Suprapubic skin (tissue), 4 donors: ENCODE measurements around the gene ATP5F1B.

ENCODE experiments used
- POLR2A ChIP-seq, 2 donors: fragments of 450-650 bp; IDR thresholded peaks; one replicate each; pipeline ENCODE4 v1.6.1; 2017; ENCODE audit warnings: antibody characterized with exemption in 2 of 2, mild to moderate bottlenecking in 2 of 2, moderate library complexity in 2 of 2
- POLR2AphosphoS5 ChIP-seq, 3 donors: sonication (generic); formaldehyde crosslinking; IDR thresholded peaks; one replicate each; pipeline ENCODE4 v1.6.1; 2017; ENCODE audit warnings: antibody characterized with exemption in 3 of 3
- TF ChIP-seq, protein P1 (sequence below), 2 donors: fragments of 200-600 bp in 1 of 2; fragments of 450-650 bp in 1 of 2; sonication (generic) in 1 of 2; IDR thresholded peaks; one replicate each; pipeline ENCODE4 v1.5.1; 2016 to 2019; ENCODE audit warnings: antibody characterized with exemption in 2 of 2, mild to moderate bottlenecking in 1 of 2, moderate library complexity in 1 of 2

DNA sequence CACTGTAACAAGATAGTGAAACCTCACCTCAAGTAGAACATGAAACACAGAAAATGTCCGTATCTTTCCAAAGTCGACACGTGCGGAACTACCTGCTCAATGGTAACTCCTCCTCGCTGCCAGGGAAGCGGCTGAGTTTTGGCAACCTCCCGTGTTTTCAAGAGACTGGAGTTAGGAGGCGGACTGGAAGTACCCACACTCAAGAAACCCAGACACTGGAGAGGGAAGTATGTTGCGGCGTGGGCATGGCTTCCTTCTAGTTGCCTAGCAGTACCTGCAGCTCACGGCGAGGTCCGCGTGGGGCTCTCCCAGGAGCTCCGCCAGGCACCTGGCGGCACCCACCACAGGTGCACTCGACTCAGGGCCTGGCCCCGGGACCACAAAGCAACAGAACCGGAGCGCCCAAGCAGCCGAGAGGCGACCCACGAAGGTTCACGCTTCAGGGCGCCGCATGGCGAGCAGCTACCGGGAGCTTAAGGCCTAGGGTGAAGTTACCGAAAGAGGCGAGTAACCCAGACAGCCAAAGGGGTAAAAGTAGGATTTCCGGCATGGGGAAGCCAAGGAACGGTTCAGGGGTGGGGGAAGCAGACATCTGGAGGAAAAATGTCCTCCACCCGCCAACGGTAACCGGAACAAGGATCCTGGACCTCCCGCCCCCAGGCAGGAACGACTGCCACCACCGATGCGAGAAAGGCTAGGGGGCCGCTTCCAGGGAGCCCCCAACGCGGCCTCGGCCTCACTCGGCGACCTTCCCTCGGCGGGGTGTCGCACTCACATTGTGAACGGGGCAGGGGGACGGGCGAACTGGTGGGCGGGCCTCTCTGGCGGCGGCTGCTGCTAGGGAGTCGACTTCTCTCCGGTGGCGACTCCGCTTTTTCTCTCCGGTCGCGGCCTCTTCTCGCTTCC is 41.7 kb upstream of the ATP5F1B start:
- TF ChIP-seq, protein P1, sequence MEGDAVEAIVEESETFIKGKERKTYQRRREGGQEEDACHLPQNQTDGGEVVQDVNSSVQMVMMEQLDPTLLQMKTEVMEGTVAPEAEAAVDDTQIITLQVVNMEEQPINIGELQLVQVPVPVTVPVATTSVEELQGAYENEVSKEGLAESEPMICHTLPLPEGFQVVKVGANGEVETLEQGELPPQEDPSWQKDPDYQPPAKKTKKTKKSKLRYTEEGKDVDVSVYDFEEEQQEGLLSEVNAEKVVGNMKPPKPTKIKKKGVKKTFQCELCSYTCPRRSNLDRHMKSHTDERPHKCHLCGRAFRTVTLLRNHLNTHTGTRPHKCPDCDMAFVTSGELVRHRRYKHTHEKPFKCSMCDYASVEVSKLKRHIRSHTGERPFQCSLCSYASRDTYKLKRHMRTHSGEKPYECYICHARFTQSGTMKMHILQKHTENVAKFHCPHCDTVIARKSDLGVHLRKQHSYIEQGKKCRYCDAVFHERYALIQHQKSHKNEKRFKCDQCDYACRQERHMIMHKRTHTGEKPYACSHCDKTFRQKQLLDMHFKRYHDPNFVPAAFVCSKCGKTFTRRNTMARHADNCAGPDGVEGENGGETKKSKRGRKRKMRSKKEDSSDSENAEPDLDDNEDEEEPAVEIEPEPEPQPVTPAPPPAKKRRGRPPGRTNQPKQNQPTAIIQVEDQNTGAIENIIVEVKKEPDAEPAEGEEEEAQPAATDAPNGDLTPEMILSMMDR (IDR thresholded peaks at IDR 0.05): no peak
- TF ChIP-seq POLR2AphosphoS5 (IDR thresholded peaks at IDR 0.05) (no peak), POLR2A (IDR thresholded peaks at IDR 0.05) (no peak)
